Omental fat pad (tissue), 4 donors: ENCODE data around the gene PEX26. TPM values are rescaled to one million over a fixed set of nuclear protein-coding genes. Genes with fewer than 3 reads are reported as not detected.
A peak's percentile ranks its signal among the peaks of the same experiment; 100 is the strongest.
"Not testable (repeated sequence)": the region's sequence is repeated elsewhere in the genome, so short reads cannot be mapped to it uniquely, and the experiment has no call there.

Source experiments
- ATAC-seq: fragments of 150-250 bp; one replicate; pipeline ENCODE4 v1.9.1; 2016; ENCODE audit warnings: mild to moderate bottlenecking, moderate library complexity; ENCODE audit not compliant: low FRiP score
- DNase-seq: peaks from one replicate; pipeline ENCODE4 v3.0.0-alpha.2; 2019; ENCODE audit warnings: low spot score
- total RNA-seq, 4 donors: library from RNA; depleted of rRNA; stranded (reverse); fragments of >200 nt; gene quantifications; one replicate each; pipeline ENCODE4 v1.1.0, GENCODE V29; 2016
- TF ChIP-seq, protein P1 (sequence below), 3 donors: fragments of 450-650 bp; IDR thresholded peaks; one replicate each; pipeline ENCODE4 v1.5.1; 2016 to 2017; ENCODE audit warnings: antibody characterized with exemption in 3 of 3, mild to moderate bottlenecking in 3 of 3, moderate library complexity in 2 of 3

PEX26 gene
- total RNA-seq, 4 donors from 2014 or later: 19.5 to 32.0 (median 24.1) TPM

DNA sequence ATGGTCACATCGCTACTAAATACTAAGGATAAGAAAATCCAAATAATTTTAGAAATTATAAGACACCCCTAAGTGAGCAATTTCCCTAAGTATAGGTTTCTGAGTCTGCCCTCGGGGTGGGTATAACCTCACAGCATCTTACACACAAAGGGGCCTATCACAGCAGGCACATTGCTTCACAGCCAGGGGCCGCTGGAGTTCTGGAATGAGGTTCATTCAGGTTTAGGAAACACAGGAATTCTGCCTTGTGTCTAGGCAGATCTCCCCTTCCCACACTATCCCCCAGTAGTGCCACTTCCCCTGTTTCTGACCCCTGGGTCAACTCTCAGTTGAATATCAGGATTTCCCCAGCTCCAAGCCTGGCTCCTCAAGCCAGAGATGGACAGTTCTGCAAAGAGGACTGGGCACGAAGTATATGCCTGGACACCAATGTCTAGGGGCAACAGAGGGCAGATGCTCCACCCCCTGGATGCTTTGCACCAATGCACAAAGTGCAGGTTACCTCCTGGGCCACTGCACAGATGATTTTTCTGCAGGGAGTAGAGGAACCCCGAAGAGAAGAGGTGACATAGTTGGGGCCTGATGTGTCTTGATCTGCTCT, 44.3 kb downstream of the PEX26 start:
- TF ChIP-seq, protein P1, sequence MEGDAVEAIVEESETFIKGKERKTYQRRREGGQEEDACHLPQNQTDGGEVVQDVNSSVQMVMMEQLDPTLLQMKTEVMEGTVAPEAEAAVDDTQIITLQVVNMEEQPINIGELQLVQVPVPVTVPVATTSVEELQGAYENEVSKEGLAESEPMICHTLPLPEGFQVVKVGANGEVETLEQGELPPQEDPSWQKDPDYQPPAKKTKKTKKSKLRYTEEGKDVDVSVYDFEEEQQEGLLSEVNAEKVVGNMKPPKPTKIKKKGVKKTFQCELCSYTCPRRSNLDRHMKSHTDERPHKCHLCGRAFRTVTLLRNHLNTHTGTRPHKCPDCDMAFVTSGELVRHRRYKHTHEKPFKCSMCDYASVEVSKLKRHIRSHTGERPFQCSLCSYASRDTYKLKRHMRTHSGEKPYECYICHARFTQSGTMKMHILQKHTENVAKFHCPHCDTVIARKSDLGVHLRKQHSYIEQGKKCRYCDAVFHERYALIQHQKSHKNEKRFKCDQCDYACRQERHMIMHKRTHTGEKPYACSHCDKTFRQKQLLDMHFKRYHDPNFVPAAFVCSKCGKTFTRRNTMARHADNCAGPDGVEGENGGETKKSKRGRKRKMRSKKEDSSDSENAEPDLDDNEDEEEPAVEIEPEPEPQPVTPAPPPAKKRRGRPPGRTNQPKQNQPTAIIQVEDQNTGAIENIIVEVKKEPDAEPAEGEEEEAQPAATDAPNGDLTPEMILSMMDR (IDR thresholded peaks at IDR 0.05): no peak
- no peak for DNase-seq
- no peak for ATAC-seq

DNA sequence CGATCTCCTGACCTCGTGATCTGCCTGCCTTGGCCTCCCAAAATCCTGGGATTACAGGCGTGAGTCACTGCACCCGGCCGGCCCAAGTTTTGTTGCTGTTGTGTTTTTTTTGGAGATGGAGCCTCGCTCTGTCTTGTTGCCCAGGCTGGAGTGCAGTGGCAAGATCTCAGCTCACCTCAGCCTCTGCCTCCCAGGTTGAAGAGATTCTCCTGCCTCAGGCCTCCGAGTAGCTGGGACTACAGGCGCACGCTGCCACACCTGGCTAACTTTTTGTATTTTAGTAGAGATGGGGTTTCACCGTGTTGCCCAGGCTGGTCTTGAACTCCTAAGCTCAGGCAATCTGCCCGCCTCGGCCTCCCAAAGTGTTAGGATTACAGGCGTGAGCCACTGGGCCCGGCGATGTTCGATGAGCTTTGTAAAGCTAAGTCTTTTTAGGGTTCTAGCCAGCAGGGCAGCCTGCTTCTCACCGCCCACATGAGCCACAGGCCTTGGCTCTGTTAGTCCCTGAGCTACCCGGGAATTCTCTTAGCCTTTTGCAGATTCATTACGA, 45.8 kb downstream of the PEX26 start:
- not testable (repeated sequence) for ATAC-seq

DNA sequence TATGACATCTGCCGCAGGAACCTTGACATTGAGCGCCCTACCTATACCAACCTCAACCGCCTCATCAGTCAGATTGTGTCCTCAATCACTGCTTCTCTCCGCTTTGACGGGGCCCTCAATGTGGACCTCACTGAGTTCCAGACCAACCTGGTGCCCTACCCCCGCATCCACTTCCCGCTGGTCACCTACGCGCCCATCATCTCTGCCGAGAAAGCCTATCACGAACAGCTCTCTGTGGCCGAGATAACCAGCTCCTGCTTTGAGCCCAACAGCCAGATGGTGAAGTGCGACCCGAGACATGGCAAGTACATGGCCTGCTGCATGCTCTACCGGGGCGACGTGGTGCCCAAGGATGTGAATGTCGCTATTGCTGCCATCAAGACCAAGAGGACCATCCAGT, 48.8 kb downstream of the PEX26 start:
- DNase-seq: no peak
- no peak for ATAC-seq
- TF ChIP-seq, protein P1 (IDR thresholded peaks at IDR 0.05): no peak

More for the DNA sequence above, 45.8 kb downstream of the PEX26 start:
- DNase-seq: not testable (repeated sequence)

DNA sequence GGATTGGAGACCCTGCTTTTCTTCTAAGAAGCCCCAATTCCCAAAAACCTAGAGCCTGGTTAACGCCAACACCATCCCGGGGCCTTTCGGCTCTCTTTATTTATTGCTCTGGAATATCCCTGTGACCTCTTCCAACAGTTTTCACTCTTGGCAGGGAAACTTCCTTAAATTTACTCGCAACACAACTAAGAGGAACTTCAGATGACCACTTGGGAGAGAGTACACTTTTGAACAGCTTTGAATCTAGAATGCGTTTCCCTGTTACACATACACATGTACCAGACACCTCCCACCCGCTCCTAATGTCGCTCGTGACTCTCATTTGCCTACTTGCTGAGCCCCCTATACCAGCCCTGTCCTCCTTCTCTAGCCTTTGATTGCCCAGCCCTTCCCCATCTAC, 52.2 kb downstream of the PEX26 start:
- DNase-seq: no peak
- ATAC-seq: no peak
- TF ChIP-seq, protein P1 (IDR thresholded peaks at IDR 0.05): no peak

DNA sequence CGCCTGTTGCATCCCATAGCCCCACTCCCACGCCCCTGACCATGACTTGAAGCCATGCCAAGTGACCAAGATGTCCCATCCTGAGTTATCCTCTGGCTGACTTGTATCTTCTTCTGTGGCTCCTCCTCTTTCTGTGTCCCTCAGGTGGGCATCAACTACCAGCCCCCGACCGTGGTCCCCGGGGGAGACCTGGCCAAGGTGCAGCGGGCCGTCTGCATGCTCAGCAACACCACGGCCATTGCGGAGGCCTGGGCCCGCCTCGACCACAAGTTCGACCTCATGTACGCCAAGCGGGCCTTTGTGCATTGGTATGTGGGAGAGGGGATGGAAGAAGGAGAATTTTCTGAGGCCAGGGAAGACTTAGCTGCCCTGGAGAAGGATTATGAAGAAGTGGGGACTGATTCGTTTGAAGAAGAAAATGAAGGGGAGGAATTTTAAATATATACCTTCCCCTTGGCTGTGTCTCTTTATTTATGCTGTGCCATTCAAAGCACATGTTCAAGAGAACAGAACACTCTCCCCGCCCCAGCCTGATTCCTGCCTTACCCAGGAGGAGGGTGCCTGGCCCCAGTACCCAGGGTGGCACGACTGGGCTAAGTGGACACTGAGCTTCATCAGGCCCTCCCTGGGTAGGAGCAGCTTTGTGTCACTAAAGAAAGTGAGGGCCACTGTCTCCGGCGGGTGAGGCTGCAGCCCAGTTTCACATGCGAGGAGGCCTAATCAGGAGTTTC, 53.1 kb downstream of the PEX26 start:
- DNase-seq (no peak), ATAC-seq (no peak)
- TF ChIP-seq, protein P1 (IDR thresholded peaks at IDR 0.05): no peak

DNA sequence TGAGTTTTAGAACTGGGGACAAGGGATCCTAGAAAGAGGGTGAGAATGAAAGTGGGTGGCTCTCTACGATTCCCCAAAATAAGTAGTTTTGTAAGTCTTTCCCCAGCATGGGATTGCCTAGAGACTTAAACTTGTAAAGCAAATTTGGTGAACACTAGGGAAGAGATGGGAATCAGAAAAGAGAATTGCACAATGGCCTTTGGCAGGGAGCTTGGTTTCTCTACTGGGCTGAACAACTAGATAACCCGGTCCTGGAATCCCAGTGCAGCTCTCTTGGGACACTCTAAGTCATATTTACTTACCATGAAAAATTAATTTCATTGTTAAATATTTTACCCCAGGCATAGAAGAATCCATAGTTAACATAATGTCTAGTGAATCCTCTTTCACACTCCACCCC, 55.7 kb downstream of the PEX26 start:
- peak; percentile 56 for ATAC-seq
- DNase-seq: no peak

More for the DNA sequence above, 55.7 kb downstream of the PEX26 start:
- TF ChIP-seq, protein P1 (IDR thresholded peaks at IDR 0.05): no peak
